Gastrocnemius medialis (tissue), 4 donors: Measurements from ENCODE around the gene EGF. TPM values are rescaled to one million over a fixed set of nuclear protein-coding genes. Genes with fewer than 3 reads are reported as not detected.
"Not testable (repeated sequence)": the region's sequence is repeated elsewhere in the genome, so short reads cannot be mapped to it uniquely, and the experiment has no call there.

Experiments used
- ATAC-seq, 2 donors: fragments of 150-250 bp; one replicate each; pipeline ENCODE4 v1.9.1; 2016
- DNase-seq, 2 donors: peaks; one replicate each; pipeline ENCODE4 v3.0.0-alpha.2; 2019
- H3K27ac ChIP-seq, 4 donors: fragments of 200-600 bp; sonication (generic); 1 replicate in 1 of 4; 2 replicates in 3 of 4; pipeline ENCODE4 v1.5.1; 2016 to 2018; ENCODE audit warnings: mild to moderate bottlenecking in 2 of 4, moderate library complexity in 1 of 4
- H3K27me3 ChIP-seq, 3 donors: fragments of 200-600 bp; sonication (generic) in 2 of 3; 1 replicate in 1 of 3; 2 replicates in 2 of 3; pipeline versions ENCODE4 v1.5.1 to v1.6.0; 2016 to 2019; ENCODE audit warnings: mild to moderate bottlenecking in 1 of 3, moderate library complexity in 1 of 3
- H3K36me3 ChIP-seq, 2 donors: fragments of 200-600 bp; sonication (generic) in 1 of 2; one replicate each; pipeline ENCODE4 v1.5.1; 2017 to 2018
- H3K4me1 ChIP-seq, 2 donors: fragments of 200-600 bp; sonication (generic) in 1 of 2; one replicate each; pipeline ENCODE4 v1.5.1; 2016 to 2017; ENCODE audit warnings: mild to moderate bottlenecking in 2 of 2
- H3K4me3 ChIP-seq, 4 donors: fragments of 200-600 bp; sonication (generic) in 3 of 4; 1 replicate in 1 of 4; 2 replicates in 3 of 4; pipeline ENCODE4 v1.5.1; 2016 to 2019; ENCODE audit warnings: mild to moderate bottlenecking in 2 of 4
- H3K9me3 ChIP-seq, 3 donors: fragments of 200-600 bp; sonication (generic) in 2 of 3; 1 replicate in 1 of 3; 2 replicates in 2 of 3; pipeline ENCODE4 v1.5.1; 2016 to 2019
- CTCF ChIP-seq, 5 experiments: fragments of 450-650 bp in 3 of 5; fragments of 200-600 bp in 2 of 5; sonication (generic) in 2 of 5; IDR thresholded peaks in 4 of 5; conservative IDR thresholded peaks in 1 of 5; 1 replicate in 4 of 5; 2 replicates in 1 of 5; pipeline ENCODE4 v1.5.1; 2016 to 2019; ENCODE audit warnings: antibody characterized with exemption in 5 of 5, mild to moderate bottlenecking in 3 of 5, moderate library complexity in 3 of 5
- POLR2A ChIP-seq, 2 donors: fragments of 450-650 bp; IDR thresholded peaks; one replicate each; pipeline ENCODE4 v1.6.1; 2017; ENCODE audit warnings: antibody characterized with exemption in 2 of 2, mild to moderate bottlenecking in 2 of 2, moderate library complexity in 2 of 2
- in situ Hi-C, 4 donors: fragments of 200-750 bp; cut with MboI; loops; one replicate each; pipeline versions ENCODE4 v1.15.0 to v1.8.0; 2017; ENCODE audit warnings: low sequenced_read_pairs in 4 of 4
- intact Hi-C: fragments of 100-400 bp; cut with DNase I; formaldehyde crosslinking; loops from one replicate; pipeline ENCODE4 v1.15.1; 2023; ENCODE audit warnings: low total_unique reads
- total RNA-seq, 4 donors: library from RNA; depleted of rRNA; stranded (reverse); fragments of >200 nt; gene quantifications; one replicate each; pipeline versions ENCODE4 v1.1.0 to v1.2.3, GENCODE V29; 2016

The EGF gene
- total RNA-seq, 4 donors from 2014 or later: 12.1 to 58.5 (median 21.3) TPM

DNA sequence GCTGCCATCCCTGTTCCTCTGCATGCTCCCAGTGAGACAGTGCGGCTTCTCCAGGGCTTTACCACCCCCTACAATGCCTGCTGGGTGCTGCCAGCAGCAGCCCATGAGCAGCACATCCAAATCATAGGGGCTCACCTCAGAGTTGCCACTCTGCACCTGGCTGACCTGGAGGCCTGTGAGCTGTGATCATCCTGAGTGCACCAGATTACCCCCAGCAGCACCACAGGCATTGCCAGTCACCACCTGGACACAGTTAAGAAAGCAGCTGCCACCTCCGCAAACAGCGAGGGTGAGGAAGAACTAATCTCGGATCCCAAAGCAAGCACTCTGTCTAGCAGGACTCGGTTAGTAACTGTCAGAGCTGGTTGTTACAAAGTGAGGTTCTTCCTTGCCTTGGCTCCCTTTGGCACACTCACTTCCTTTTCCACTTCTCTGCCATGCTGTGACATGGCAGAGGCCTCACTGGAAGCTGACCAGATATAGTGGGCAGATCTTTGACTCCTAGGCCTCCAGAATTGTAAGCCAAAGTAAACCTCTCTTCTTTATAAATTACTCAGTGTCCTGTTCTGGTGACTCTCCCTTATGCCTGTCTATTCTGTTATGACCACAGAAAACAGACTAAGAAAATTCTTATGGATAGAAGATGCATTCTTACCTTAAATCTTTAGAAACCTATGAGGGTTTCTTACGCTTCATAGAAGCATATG lies 39.6 kb upstream of the EGF start:
- no peak overlapping the region for H3K4me3 ChIP-seq
- in situ Hi-C loops: no loop called here
- peaks cover 0 to 26% of the 10 kb centered on the region in 2 donors for H3K4me1 ChIP-seq
- no peak for TF ChIP-seq CTCF (IDR thresholded peaks at IDR 0.05 in 4 of 5, conservative IDR thresholded peaks at IDR 0.05 in 1 of 5)
- ATAC-seq: no peak
- H3K27ac ChIP-seq: no peak overlapping the region
- no peaks in the 10 kb centered on the region for H3K9me3 ChIP-seq
- no peaks in the 10 kb centered on the region for H3K27me3 ChIP-seq
- no peak for DNase-seq
- no peaks in the 10 kb centered on the region for H3K36me3 ChIP-seq
- intact Hi-C loops: no loop called here

DNA sequence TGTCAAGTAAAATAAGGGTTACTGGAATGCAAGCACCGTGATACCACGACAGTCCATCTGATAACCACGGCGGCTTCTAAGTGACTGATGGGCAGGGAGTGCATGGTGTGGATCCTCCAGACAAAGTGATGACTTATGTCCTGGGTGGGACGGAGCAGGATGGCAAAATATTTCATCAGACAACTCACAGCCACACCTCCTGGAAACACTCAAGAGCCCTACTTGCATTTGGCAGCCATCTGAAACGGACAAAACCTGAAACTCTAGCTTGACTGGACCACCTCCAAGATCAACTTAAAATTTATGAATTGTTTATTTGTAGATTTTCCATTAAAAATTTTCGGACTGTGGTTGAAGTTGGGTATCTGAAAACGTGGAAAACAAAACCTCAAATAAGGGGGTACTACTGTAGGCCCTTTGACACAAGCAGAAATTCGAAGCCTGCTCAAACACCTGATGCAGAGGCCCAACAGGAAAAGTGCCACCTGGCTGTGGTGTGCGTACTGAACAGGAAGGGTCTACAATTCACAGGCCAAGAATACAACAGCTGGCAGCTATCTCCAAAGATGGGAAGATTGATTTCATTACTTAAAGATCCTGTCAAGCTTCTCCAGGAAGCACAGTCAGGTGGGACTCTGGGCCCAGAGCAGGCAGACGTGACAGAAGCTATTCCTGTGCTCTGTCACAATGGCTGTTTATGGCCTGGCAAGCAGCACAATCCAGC lies 38.7 kb upstream of the EGF start:
- intact Hi-C loops: no loop called here
- no peaks in the 10 kb centered on the region for H3K9me3 ChIP-seq
- H3K4me3 ChIP-seq: no peak overlapping the region
- no peak for TF ChIP-seq CTCF (IDR thresholded peaks at IDR 0.05 in 4 of 5, conservative IDR thresholded peaks at IDR 0.05 in 1 of 5)
- no peak for TF ChIP-seq POLR2A (IDR thresholded peaks at IDR 0.05)
- ATAC-seq (peak; percentile 73 to 76), DNase-seq (peak; percentile 33 to 35)
- H3K27ac ChIP-seq: peak overlapping the region in 1 of 4 donors; percentile 70
- peaks cover 0 to 26% of the 10 kb centered on the region in 2 donors for H3K4me1 ChIP-seq
- no peaks in the 10 kb centered on the region for H3K36me3 ChIP-seq
- H3K27me3 ChIP-seq: no peaks in the 10 kb centered on the region
- in situ Hi-C loops: no loop called here

DNA sequence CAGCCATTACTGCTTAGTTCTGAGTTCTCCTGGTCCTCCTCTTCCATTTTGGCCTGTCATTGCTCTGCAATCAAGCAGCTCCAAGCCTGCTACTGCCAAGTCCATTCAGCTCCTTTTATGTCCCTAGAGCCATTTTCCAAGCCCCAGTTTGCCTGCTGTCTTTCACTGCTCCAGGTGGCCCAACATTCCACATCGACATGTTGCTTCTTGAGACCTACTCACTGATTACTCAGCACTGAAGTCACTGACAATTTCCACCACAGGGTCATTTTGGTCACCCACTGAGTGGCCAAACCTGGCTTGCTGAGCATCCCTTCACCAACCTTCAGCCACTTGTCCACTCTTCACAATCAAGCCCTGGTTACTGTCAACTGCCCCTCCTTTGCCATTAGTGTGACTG lies 37.6 kb upstream of the EGF start:
- DNase-seq (no peak), ATAC-seq (no peak)
- Histone ChIP-seq H3K4me3 (no peak overlapping the region), H3K4me1 (peaks cover 0 to 26% of the 10 kb centered on the region in 2 donors), H3K9me3 (no peaks in the 10 kb centered on the region), H3K27me3 (no peaks in the 10 kb centered on the region), H3K36me3 (no peaks in the 10 kb centered on the region), H3K27ac (no peak overlapping the region)
- in situ Hi-C loops: no loop called here
- intact Hi-C loops: no loop called here
- TF ChIP-seq POLR2A (IDR thresholded peaks at IDR 0.05): no peak
- TF ChIP-seq CTCF (IDR thresholded peaks at IDR 0.05 in 4 of 5, conservative IDR thresholded peaks at IDR 0.05 in 1 of 5): no peak

GRCh38 chr4:109875553-109875952 lies 37.1 kb upstream of the EGF start:
- H3K27me3 ChIP-seq, H3K27ac ChIP-seq, H3K36me3 ChIP-seq, H3K4me3 ChIP-seq, intact Hi-C loops, ATAC-seq, in situ Hi-C loops, DNase-seq, H3K9me3 ChIP-seq: not testable (repeated sequence)
- peaks cover 0 to 26% of the 10 kb centered on the region in 2 donors for H3K4me1 ChIP-seq

DNA sequence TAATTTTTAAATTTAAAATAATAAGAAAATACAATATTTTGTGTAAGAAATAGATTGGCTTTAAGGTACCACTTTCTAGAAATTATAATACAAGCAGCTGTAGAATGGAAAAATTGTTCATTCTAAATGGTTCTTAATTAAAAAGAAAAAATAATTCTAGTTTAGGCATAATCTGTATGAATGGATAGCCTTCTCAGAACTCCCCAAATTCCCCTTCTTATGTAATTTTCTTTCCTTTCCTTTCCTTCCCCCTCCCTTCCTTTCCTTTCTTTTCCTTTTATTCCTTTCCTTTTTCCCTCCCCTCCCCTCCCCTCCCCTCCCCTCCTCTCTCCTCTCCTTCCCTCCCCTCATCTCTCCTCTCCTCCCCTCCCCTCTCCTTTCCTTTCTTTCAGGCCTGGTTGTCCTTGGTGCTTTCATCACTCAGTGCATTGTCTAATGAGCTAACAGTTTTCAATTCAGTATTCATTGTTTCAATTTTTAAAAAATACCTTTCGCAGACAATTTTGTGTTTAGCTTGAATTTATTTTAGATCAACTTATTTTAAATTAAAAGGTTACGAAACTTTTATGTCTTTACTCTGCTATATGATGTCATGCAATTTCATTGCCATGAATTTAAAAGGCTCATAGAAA lies 35.9 kb upstream of the EGF start:
- Histone ChIP-seq H3K9me3 (no peaks in the 10 kb centered on the region), H3K27me3 (no peaks in the 10 kb centered on the region), H3K27ac (no peak overlapping the region), H3K36me3 (no peaks in the 10 kb centered on the region), H3K4me3 (no peak overlapping the region), H3K4me1 (peaks cover 0 to 26% of the 10 kb centered on the region in 2 donors)
- intact Hi-C loops: no loop called here
- no peak for DNase-seq
- no peak for ATAC-seq
- in situ Hi-C loops: no loop called here
- TF ChIP-seq POLR2A (IDR thresholded peaks at IDR 0.05): no peak
- TF ChIP-seq CTCF (IDR thresholded peaks at IDR 0.05 in 4 of 5, conservative IDR thresholded peaks at IDR 0.05 in 1 of 5): no peak
